HG03354 (cell line): ENCODE results near the gene STARD13.

ENCODE experiments used
- ATAC-seq: cut with Tn5 transposase; IDR thresholded peaks from one replicate; pipeline ENCODE4 v1.9.1; 2021; ENCODE audit warnings: mild to moderate bottlenecking; ENCODE audit not compliant: unreplicated experiment, poor library complexity, severe bottlenecking

STARD13 gene

DNA sequence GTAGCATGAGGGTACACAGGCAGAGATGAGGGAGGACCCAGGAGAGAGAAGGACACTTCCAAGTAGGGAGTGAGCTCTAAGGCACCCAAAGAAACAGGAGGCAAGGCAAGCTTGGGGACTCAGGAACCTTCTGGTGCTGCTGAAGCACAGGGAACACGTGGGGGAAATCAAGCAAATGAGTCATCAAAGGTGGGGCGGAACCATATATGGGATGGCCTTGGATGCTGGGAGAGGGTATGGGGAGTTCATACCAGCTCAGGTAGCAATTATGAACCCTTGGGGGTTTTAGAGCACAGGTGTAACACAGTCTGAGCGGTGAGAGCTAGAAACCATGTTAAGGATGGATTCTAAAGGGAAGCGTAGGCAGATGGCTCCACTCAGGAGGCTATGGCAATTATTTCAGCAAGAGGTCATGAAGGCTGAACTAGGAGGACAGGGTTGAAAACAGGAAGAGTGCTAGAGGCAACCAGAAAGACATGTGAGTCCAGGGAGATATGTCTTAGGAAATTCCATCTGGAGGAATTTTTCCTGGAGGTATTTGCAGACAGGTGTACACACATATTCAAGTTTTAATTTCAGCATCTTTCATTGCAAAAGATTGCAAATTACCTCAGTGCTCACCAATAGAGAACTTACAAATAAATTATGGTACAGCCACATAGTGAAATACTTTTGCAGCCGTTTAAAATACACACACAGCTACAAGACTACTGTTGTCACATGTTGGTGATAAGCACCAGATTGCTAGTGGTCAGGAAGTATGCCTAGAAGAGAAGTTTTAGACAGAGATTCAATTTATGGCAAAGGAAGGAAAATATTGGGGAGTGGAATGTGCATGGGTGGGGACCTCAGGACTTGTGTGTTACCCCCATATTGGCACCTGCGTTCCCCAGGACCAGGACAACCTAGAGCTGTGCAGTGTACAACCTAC lies 77.0 kb downstream of the STARD13 start:
- no peak for ATAC-seq

DNA sequence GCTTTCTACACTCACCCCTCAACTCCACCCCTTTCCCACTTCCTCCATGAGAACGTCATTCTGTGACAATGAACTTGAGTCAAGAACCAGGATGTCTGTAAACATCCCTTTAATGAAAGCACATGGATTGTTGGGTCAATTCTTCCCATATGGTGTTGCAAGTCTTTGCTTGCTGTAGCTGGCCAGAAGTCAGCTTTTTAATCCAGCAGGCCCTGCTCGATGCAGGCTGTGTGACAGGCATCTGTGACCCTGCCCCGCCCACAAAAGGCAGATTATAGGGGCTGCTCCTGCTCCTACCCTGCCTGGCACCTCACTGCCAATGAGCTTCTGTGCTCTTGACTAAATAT lies 78.0 kb downstream of the STARD13 start:
- no peak for ATAC-seq

DNA sequence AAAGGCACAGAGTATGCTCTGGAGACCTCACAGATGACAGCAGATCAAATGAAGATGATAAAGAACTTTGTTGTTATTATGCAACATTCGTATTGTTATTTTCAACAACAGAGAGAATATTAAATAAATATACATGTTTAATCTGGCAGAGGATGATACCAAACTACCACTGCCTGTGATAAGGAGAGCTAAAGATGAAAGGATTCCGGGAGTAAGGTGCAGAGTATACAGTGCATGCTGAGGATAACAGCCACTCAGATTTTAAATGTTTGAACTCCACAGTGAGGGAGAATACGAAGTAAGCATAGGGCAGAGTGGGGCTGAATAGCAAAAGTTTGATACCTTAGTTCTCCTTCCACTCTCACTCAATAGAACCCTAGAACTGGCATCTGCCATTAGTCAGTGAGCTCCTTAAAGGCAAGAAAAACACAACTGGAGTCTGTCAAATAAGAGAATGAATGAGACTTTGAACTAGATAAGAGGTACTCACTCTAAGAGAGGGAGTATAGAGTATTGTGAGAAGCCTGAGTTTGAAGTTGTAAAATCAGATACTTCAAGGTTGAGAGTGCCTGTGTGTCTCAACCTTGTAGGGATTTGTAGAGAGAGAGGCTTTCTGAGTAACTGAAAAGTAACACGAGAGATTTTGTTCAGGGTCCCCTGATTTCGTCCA lies 78.5 kb downstream of the STARD13 start:
- no peak for ATAC-seq

DNA sequence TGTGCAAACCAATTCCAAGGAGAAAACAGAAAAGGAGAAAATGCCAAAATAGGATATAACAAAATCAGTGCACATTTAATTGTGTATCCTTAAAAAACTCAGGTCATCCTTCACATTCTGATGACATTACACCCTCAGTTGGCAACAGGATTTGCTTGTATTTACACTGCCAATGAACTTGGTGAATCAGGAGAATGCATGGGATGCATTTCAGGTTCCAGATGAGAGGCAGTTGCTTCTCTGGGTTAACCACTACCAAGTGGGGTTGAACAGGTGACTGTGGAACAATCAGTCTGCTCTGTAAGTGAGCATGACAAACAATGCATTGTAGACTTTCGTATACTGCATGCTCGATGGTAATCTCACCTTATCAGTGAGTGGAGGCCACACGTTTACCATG lies 79.1 kb downstream of the STARD13 start:
- ATAC-seq = no peak

DNA sequence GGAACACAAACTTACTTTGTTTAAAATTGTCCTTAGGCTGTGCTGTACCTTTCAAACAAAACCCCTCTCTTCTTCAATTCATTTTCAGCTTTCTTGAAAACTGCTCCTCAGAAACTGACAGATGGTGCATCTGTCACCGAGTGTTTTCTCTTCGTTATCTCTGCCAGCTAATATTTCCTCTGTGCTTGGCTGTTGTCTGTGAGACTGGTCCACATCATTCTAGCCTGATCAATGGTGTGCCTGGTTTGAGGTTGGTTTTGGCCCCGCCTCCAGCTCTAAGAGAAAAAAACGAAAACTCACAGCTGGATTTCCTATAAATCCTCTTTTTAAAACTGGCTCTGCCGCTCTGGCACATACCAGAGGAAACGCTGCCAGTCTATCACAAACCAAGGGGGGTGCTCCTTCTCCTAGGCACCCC lies 79.7 kb downstream of the STARD13 start:
- ATAC-seq = peak; percentile 61

DNA sequence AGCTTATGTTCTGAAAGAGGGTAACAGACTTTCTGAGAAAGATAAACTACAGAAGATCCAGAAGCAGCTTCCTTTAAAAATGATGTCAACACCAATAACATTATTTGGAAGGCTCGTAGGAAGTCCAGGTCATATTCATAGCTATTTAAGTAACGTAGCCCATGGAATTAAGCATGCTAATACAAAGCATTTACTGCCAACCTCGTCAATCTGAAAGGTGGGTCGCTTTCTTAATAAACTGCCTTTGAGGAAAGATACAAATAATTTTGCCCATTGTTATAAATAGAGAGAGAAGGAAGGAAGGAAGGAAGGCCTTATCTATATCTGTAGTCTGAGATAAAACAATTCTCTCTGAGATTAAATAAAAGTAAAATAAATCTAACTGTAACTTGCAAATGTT lies 80.3 kb downstream of the STARD13 start:
- ATAC-seq = no peak

DNA sequence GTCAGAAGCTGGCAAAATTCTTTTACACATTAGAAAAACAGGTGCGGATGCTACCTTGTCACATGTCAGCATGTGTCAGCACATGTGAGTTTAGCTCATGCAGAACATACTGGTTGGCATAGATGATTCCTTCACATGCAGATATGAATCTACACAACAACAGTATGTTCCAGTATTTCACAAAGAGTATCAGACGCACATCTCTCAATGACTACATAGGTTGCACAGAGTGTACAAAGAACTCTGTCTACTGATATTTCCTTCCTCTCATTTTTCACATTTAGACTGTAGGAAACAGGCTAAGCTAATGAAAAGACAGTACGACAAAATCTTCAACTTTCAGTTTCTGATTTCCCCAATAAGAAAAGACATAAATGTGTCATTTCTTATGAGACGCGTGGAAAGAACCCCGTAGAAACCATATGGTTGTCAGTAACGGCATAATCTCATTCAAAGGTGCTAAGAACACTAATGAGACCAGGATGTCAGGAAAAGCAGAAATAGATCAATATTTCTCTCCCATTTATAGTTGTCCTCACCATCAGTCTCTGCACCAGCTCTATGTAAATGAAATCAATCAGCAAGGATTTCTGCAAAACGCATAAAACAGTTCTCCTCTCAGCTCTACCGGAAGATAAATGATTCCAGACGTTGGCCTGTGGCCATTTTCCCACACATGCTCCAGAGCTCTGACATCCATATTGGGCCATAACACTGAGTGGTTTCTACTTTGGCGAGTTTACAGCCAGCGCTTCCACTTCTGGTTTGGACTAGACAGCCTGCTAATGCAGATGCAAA lies 81.2 kb downstream of the STARD13 start:
- ATAC-seq = peak; percentile 36

DNA sequence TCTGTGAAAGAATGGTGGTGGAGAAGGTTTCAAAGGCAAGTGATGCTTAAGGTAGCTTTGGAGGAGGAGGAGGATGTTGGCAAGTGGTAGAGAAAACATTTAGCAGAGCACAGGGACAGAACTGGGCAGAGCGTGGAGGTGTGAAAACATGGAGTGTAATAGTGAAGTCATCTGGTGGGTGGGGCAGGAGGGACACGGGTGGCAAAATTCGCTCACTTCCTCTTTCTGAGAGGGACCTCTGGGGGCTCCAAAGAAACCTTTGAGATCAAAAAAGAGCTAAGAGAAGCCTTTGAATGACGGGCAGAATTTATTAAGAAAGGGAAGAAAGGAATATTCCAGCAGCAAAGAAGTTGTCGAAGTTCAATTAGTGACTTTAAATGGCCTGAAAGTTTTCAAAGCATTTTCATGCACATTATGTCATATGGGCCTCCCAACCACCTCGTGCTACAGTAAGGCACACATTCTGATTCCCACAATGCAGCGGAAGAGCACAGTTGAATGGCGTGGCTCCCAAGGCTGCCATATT lies 82.8 kb downstream of the STARD13 start:
- peak; percentile 47 for ATAC-seq

DNA sequence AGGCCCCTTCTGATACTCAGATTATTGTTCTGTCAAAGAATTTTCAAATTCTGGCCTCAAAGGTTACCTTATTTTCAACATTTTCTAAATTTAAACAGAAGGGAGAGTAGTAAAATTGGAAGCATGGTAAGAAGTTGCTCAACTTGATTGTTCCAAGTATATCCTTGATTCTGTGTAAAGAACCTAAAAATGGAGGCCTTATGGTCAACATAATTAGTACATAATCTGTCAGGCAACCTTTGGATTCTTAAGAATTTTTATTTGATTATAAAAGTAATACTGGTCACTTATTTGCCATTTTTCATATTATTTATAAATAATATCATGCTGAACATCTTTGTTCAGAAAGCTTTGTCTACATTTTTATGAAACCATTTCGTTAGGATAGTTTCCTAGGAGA lies 83.9 kb downstream of the STARD13 start:
- no peak for ATAC-seq

DNA sequence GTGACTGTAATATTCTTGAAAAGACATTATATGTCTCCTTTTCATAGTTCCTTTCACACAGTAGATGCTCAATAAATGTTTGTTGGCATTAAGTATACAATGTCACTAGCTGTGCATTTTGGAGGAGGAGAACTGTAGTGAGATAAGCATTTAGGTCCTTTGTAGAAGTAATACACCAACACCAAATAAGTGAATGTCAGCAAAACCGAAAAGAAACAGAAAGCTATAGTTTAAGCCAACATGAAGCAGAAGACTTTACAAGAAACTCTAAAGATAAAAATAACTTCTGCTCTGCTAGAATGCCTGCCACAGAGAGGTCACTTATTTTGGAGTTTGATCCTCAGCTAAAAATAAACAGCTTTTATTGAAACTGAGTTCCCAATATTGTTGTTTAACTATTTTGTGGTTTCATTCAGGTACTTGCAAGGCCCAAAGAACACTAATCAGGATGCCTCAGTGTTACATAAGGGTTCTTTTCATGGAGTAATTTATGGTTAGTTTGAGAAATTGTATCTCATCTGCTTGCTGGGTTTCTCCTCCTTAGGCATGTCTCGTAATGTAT lies 86.2 kb downstream of the STARD13 start:
- no peak for ATAC-seq

DNA sequence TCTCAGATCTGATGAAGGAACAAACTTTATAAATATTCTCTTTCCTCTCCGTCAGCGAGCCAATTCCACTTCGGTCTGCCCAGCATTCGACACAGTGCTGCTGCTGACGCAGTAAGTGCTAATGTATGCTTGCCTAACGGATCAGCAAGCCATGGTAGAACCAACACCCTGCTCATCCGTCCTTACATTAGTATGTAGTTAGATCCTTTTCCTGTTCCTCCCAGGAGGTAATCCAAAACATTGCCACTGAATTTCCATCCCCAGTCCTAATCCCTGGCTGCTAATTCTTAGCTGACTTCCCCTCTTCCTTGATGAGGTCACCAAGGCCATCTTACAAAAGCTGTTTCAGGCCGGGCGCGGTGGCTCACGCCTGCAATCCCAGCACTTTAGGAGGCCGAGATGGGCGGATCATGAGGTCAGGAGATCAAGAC lies 88.0 kb downstream of the STARD13 start:
- no peak for ATAC-seq

DNA sequence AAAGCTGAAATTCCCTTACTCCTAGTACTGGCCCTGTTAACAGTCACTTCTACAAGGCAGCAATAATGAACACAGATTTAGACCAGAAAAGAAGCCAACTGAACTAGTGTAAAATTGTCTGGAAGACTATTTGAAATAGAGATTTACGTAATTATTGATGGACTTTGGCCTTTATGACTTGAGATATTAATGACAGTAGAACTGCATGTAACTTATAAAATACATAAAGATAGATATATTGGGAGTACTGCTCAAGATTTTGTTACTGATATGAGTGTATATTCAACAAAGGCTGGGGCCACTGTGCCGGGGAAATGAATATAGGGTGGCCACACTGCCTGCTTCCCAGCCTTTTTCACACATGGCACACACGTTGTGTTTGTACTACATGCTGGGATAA lies 88.8 kb downstream of the STARD13 start:
- no peak for ATAC-seq

DNA sequence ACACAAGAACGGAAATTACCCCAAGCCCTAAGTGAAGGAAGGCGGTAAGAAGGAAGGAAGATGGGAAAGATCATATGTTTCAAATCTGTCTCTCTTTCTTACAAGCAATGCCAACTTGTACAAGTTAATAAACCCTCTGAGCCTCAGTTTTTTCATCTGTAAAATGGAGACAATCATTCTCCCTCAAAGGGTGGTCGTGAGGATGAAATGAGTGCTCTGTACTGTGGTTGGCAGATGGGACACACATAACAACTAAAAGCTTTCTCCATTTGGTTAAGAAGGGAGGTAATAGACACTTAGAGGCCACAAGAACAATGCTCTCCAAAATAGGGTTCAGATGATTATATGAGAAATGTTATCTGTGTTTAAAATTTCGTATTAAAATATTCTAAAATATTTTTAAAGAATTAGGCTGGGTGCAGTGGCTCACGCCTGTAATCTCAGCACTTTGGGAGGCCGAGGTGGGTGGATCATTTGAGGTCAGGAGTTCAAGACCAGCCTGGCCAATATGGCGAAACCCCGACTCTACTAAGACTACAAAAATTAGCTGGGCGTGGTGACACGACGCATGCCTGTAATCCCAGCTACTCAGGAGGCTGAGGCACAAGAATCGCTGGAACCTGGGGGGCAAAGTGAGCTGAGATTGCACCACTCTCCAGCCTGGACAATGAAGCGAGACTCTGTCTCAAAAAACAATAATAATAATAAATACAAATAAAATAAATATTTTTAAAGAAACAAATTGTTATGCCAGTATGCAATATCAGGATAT lies 89.7 kb downstream of the STARD13 start:
- no peak for ATAC-seq

DNA sequence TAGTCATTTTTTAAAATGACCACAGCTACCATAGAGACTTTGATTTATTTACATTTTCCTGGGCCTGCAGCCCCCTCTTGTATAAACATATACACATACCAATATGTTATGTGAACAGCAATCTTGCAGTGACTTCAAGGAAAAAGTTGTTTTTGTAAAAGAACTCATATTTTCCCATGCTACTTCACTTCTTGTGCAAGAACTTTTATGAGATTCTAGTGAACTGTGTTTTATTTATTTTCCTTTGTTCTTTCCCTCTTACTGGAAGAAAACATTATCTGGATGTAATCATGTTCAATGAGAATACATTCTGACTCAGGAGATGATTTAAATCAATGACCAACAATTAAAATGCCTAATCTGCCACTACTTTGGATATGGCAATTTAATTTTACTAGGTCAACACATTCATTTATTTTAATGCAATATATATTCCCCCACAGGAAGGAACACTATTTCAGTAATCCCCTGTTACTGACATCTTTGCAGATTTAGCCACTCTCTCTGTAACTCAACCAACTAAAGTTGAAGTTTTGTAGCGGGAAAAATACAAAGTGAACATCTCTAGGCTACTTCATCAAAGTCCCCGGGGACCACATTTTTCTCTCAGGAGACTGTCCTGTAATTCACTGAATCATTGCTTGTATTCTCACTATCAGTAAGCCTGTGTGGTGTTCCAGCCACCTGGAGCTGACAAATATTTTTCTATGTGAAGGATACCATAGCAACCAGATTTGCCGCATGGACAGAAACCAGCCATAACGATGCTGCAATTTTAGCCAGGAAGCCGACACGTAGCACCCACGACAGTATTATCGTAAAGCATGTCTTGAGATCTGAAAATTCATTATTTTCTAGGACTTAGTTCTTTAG lies 90.5 kb downstream of the STARD13 start:
- peak; percentile 92 for ATAC-seq

DNA sequence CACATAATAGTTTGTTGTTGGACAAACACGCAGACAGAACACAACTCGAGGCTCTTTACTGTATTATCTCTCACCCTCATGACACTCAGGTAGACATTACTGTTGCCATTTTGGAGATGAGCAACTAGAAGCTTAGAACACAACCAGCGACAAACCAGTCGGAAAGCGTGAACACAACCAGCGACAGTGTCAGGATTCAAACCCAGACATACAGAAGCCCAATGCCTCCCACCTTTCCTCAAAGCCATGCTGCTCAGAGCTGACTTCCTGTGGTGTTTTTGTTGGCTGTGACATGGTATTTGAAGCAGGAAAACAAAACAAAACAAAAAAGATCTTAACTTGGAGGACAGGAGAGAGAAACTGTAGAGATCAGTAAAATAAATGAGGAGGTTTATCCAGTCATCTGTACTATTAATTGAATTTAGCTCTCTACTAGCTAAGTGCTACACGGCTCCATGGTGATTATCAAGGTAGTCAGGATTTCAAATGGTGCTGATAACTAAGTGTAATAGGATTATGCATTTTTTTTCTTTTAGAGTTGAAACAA lies 92.1 kb downstream of the STARD13 start:
- ATAC-seq = no peak

DNA sequence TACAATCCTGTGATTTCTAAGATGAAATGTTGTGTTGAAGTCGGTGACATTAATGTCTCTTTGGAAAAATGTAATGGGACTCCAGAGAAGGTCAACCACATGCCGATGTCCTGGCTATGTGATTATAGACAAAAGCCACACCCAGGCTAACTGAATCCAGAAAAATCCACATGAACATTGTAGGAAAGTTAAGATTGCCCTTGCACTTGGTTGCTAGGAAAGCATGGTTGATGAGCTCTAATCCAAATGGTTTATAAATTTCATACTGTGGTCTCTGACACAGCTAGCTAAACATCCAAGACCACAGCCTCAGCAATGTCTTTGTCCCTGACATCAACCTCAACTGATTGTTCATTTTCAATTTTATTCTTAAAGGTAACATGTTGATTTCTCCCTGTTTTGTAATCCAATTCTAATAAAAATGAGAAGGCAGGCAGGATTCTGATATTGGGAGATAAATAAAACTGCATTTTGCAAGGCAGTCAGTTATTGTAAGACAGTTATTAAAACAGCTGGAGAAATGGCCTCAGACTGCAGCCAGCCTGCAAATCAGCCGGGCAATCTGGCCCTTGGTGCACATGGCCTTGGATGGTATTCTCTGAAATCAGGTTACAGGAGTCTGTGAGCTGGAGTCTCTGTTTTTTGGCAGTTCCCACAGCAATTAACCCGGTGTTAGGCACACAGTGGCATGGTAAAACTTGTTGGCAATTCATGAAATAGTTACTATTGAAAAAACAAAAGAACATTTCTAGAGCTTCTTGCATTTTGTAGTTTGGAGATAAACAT lies 93.9 kb downstream of the STARD13 start:
- no peak for ATAC-seq

DNA sequence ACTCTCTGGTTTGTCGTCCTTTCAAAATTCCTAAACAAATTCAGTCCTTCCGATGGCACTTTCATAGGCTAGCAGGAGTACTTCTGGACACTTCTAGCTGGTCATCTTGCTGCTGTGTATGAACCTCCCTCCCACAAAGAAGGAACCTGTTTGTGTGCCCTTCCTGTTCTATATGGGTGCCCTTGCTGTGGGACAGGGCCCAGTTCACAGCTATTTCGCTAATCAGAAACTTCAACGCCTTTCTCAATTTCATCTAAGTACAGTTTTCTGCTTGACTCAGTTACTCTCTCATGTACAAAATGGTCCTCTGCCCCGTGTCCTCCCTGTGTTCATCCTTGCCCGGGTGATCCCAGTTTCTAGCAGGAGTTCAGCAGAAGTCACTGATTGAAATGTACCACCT lies 96.1 kb downstream of the STARD13 start:
- ATAC-seq = no peak
